NT2/D1 (cell line): ENCODE results near the gene TPSAB1.

Experiments
- DNase-seq: peaks from one replicate; pipeline ENCODE4 v3.0.0-alpha.2; 2011; ENCODE audit warnings: low read depth, low spot score
- H3K27me3 ChIP-seq: 2 replicates; pipeline ENCODE4 v1.6.0; 2011; ENCODE audit warnings: mild to moderate bottlenecking; ENCODE audit not compliant: insufficient read length, insufficient read depth
- H3K36me3 ChIP-seq: 2 replicates; pipeline ENCODE4 v1.6.1; 2011; ENCODE audit warnings: mild to moderate bottlenecking, low read length, mixed read lengths; ENCODE audit not compliant: insufficient read depth, insufficient read length
- H3K4me1 ChIP-seq: 2 replicates; pipeline ENCODE4 v1.5.1; 2011; ENCODE audit not compliant: insufficient read depth, insufficient read length
- H3K4me3 ChIP-seq: 2 replicates; pipeline ENCODE4 v1.5.1; 2011; ENCODE audit warnings: low read depth; ENCODE audit not compliant: insufficient read length
- H3K9ac ChIP-seq: 2 replicates; pipeline ENCODE4 v1.6.0; 2011; ENCODE audit warnings: low read depth; ENCODE audit not compliant: insufficient read length
- H3K9me3 ChIP-seq: 2 replicates; pipeline ENCODE4 v1.5.1; 2011; ENCODE audit warnings: mild to moderate bottlenecking, low read length; ENCODE audit not compliant: insufficient read depth
- SUZ12 ChIP-seq: IDR thresholded peaks from 2 replicates; pipeline ENCODE4 v1.6.1; 2011; ENCODE audit not compliant: insufficient read length, insufficient read depth; ENCODE audit errors: extremely low read depth
- YY1 ChIP-seq: IDR thresholded peaks from 2 replicates; pipeline ENCODE4 v1.6.1; 2011; ENCODE audit not compliant: insufficient read length, insufficient read depth
- ZNF274 ChIP-seq: IDR thresholded peaks from 2 replicates; pipeline ENCODE4 v1.6.1; 2011; ENCODE audit warnings: mild to moderate bottlenecking, low read depth, low read length

Gene TPSAB1

DNA sequence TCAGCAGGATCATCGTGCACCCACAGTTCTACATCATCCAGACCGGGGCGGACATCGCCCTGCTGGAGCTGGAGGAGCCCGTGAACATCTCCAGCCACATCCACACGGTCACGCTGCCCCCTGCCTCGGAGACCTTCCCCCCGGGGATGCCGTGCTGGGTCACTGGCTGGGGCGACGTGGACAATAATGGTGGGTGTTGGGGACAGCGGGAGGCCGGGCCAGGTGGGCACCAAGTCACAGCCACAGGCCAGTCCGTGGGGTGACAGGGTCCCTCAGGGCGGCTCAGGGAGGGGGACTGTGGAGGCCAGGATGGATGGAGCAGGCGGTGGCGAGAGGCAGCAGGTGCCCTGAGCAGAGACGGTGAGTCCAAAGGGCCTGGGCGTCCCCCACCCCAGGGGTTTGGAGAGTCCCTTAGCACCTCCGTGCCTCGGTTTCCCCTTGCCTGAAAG, 16.4 kb downstream of the TPSAB1 start:
- Histone ChIP-seq H3K27me3 (peaks cover 49% of the 10 kb centered on the region), H3K4me1 (no peaks in the 10 kb centered on the region), H3K4me3 (no peak overlapping the region), H3K9ac (no peak overlapping the region), H3K9me3 (no peaks in the 10 kb centered on the region), H3K36me3 (no peaks in the 10 kb centered on the region)
- no peak for TF ChIP-seq YY1
- no peak for TF ChIP-seq SUZ12
- no peak for TF ChIP-seq ZNF274
- DNase-seq: no peak

DNA sequence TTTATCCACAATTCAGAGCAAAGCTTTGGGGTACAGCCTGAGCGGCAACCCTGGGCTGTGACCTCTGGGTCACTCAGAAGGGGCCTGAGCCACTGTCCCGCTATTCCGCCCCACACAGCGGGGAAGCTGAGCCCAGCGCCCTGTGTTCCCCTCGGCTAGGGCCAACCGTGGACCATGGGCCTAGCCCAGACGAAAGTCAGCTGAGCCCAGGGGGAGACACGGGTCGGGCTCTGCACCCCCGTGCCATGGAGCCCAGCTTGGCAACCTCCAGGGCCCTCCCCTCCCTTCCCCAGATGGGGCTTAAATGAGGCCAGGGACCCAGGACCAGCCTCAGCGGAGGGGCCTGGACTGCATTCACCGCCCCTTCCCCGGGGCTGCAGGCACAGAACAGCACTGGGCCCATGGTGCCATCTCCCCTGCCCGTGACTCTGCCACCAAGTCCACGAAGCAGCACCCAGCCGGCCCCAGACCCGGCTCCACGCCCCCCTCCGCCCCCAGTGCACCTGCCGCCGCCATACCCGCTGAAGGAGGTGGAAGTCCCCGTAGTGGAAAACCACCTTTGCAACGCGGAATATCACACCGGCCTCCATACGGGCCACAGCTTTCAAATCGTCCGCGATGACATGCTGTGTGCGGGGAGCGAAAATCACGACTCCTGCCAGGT, 17.2 kb downstream of the TPSAB1 start:
- no peak for DNase-seq
- no peak overlapping the region for H3K4me3 ChIP-seq
- TF ChIP-seq YY1 (no peak), SUZ12 (no peak), ZNF274 (no peak)
- no peaks in the 10 kb centered on the region for H3K9me3 ChIP-seq
- H3K4me1 ChIP-seq: no peaks in the 10 kb centered on the region
- no peaks in the 10 kb centered on the region for H3K36me3 ChIP-seq
- H3K9ac ChIP-seq: no peak overlapping the region
- H3K27me3 ChIP-seq: peaks cover 55% of the 10 kb centered on the region

DNA sequence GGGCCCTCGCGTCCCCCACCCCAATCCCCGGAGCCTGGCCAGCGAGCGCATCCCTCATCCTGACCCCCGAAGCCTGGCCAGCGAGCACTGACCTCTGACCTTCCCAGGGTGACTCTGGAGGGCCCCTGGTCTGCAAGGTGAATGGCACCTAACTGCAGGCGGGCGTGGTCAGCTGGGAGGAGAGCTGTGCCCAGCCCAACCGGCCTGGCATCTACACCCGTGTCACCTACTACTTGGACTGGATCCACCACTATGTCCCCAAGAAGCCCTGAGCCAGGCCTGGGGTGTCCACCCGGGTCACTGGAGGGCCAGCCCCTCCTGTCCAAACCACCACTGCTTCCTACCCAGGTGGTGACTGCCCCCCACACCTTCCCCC, 17.7 kb downstream of the TPSAB1 start:
- Histone ChIP-seq H3K4me1 (no peaks in the 10 kb centered on the region), H3K9ac (no peak overlapping the region), H3K4me3 (no peak overlapping the region), H3K36me3 (no peaks in the 10 kb centered on the region), H3K9me3 (no peaks in the 10 kb centered on the region), H3K27me3 (peaks cover 51% of the 10 kb centered on the region)
- DNase-seq: no peak
- no peak for TF ChIP-seq ZNF274
- no peak for TF ChIP-seq SUZ12
- TF ChIP-seq YY1: no peak

DNA sequence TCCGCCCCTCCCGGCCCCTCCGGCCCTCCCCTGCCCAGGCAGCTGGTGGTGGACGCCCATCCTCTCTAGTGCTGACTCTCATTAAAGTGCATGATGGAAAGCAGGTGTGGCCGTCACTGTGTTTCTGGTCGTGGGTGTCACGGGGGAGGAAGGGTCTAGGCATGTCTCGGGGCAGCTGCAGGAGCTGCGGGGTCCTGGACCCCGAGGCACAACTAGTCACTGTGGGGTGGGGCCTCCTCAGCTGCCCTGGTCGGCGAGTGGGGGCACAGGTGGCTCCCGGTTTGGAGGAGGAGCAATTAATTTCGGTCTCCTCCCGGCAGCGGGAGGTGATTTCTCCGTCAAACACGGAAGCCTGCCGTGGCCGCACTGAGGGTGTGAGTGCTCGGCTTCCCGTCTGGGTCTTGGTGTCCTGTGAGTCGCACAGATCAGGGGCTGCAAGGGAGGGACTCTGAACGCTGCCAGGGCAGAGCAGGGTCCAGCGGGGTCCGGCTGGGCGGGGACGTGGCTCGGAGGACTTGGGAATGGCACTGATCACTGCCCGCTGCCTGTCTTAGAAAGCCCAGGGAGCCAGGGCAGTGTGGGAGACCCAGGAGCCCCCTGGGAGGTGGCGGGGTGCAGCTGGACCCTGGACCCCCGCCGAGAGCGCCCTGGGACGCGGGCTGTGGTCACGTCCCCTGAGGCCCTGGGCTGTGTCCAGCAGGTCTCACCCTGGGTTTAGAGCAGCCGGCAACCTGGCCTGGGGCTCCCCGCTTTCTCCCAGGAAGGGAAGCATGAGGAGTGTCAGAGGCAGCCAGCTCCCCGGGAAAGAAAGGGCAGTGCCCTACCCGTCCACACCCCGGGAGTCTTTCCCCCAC, 18.6 kb downstream of the TPSAB1 start:
- Histone ChIP-seq H3K36me3 (no peaks in the 10 kb centered on the region), H3K27me3 (peaks cover 49% of the 10 kb centered on the region), H3K4me3 (no peak overlapping the region), H3K9me3 (no peaks in the 10 kb centered on the region), H3K9ac (peak overlapping the region; percentile 50), H3K4me1 (no peaks in the 10 kb centered on the region)
- TF ChIP-seq YY1: no peak
- TF ChIP-seq ZNF274: no peak
- TF ChIP-seq SUZ12: no peak
- DNase-seq: no peak

DNA sequence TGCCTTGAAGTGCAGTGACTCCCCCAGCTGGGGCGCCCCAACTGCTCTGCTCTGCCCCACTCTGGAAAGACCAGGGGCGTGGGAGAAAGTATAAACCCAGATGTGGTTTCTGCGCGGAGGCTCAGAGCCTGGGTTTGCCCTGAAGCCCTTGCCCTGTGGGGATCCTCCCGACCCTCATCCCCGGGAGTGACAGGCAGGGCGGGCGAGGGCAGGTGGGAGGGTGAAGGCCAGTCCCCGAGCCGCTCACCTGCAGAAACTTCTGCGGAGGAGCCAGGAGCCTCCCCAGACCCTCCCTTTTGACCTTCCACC, 19.2 kb downstream of the TPSAB1 start:
- TF ChIP-seq ZNF274: no peak
- no peak for TF ChIP-seq SUZ12
- TF ChIP-seq YY1: no peak
- Histone ChIP-seq H3K9ac (peak overlapping the region; percentile 50), H3K4me1 (no peaks in the 10 kb centered on the region), H3K4me3 (no peak overlapping the region), H3K36me3 (no peaks in the 10 kb centered on the region), H3K27me3 (peaks cover 49% of the 10 kb centered on the region), H3K9me3 (no peaks in the 10 kb centered on the region)
- DNase-seq: no peak

DNA sequence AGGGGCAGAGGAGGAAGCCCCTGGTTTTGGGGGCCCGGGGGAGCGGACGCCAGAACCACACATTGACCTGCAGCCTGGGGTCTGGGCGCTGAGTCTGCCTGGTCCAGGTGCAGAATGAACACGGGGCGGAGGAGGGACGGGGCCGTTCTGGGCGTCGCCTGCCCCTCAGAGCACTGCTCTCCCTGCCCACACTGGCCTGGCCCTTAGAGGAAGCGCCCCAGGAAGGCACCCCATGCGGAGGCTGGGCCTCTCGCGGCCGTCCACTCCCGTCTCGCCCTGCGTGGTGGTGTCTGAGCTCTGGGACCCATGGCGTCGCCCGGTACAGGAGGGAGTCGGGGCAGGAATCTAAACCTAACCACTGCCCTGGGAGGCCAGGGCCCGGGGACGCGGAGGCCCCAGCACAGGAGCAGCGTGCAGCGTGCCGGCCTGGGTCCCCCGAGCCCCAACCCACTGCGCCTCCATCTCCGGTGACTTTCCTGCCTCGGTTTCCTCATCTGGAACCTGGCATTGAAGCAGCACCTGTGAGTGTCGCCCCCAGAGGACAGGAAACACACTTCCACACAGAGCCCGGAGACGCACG, 19.7 kb downstream of the TPSAB1 start:
- DNase-seq: no peak
- no peaks in the 10 kb centered on the region for H3K9me3 ChIP-seq
- H3K9ac ChIP-seq: no peak overlapping the region
- H3K27me3 ChIP-seq: peaks cover 49% of the 10 kb centered on the region
- no peaks in the 10 kb centered on the region for H3K4me1 ChIP-seq
- no peaks in the 10 kb centered on the region for H3K36me3 ChIP-seq
- no peak overlapping the region for H3K4me3 ChIP-seq
- no peak for TF ChIP-seq ZNF274
- TF ChIP-seq SUZ12: no peak
- TF ChIP-seq YY1: no peak

DNA sequence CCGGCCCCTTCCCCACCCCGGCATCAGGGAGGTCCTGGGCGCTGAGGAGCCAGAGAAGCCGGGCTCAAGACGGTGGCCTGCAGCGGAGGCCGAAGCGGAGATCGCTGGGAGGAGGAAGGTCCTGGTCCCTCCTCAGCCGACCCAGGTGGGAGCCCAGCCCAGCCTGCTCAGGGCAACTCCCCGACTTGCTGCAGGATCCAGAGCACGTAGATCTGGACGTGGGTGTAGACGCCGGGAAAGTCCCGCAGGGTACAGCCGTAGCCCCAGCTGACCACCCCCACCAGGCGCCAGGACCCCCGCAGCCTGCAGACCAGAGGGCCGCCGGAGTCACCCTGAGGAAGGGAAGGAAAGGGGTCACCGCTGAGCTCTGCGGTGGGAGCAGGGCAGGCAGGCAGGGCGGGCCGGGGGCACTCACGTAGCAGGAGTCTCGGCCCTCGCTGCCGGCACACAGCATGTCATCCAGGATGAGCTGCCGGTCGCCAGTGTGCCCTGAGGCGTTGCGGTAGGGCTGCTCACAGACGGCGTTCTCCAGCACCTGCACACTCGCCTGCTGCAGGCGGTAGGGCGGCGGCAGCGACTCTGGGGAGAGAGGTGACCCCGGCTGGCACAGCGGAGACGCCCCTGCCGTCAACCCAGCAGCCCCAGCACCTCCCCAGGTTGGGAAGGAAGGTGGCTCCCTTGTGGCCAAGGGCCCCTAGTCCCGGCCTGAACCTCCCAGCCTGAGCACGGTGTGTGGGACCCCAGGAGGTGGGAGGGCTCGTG, 20.8 kb downstream of the TPSAB1 start:
- DNase-seq: no peak
- TF ChIP-seq YY1 (no peak), SUZ12 (no peak), ZNF274 (no peak)
- H3K9ac ChIP-seq: peak overlapping the region; percentile 44
- no peaks in the 10 kb centered on the region for H3K36me3 ChIP-seq
- no peaks in the 10 kb centered on the region for H3K9me3 ChIP-seq
- H3K4me1 ChIP-seq: no peaks in the 10 kb centered on the region
- peaks cover 56% of the 10 kb centered on the region for H3K27me3 ChIP-seq
- H3K4me3 ChIP-seq: peak overlapping the region; percentile 4
